GM21723 (cell line): Measurements from ENCODE around the gene CALM1.

ENCODE experiments used
- ATAC-seq: cut with Tn5 transposase; IDR thresholded peaks from one replicate; pipeline ENCODE4 v1.9.1; 2021; ENCODE audit warnings: mild to moderate bottlenecking, moderate library complexity; ENCODE audit not compliant: unreplicated experiment

The CALM1 gene

GRCh38 chr14:90396341-90397339 is at the start of gene CALM1:
Gene CALM1, plus strand, starts transcription at chr14:90397029. Its CDS starts 202 bp downstream, at chr14:90397231.
- ATAC-seq, result peak; percentile 70

GRCh38 chr14:90348270-90348669 is 48.6 kb upstream of the CALM1 start:
- no peak for ATAC-seq

- ATAC-seq, result no peak
Observed at GRCh38 chr14:90349739-90350138, 47.1 kb upstream of the CALM1 start.

GRCh38 chr14:90354551-90355298 is 42.1 kb upstream of the CALM1 start:
- no peak for ATAC-seq

GRCh38 chr14:90355540-90356518 is 41.0 kb upstream of the CALM1 start:
- no peak for ATAC-seq

GRCh38 chr14:90356925-90357324 is 39.9 kb upstream of the CALM1 start:
- no peak for ATAC-seq

GRCh38 chr14:90358359-90358758 is 38.5 kb upstream of the CALM1 start:
- ATAC-seq, result no peak

- no peak for ATAC-seq
Observed at GRCh38 chr14:90361865-90362557, 34.8 kb upstream of the CALM1 start.

GRCh38 chr14:90362558-90362896 is 34.3 kb upstream of the CALM1 start:
- no peak for ATAC-seq

- ATAC-seq, result no peak
Observed at GRCh38 chr14:90368946-90369721, 27.7 kb upstream of the CALM1 start.

- ATAC-seq, result no peak
Observed at GRCh38 chr14:90373887-90374286, 22.9 kb upstream of the CALM1 start.

- no peak for ATAC-seq
Observed at GRCh38 chr14:90374813-90375212, 22.0 kb upstream of the CALM1 start.

- no peak for ATAC-seq
Observed at GRCh38 chr14:90375934-90376333, 20.9 kb upstream of the CALM1 start.

- ATAC-seq, result no peak
Observed at GRCh38 chr14:90378249-90378648, 18.6 kb upstream of the CALM1 start.

- no peak for ATAC-seq
Observed at GRCh38 chr14:90379106-90379505, 17.7 kb upstream of the CALM1 start.

- no peak for ATAC-seq
Observed at GRCh38 chr14:90381011-90381786, 15.6 kb upstream of the CALM1 start.

- no peak for ATAC-seq
Observed at GRCh38 chr14:90381999-90382451, 14.8 kb upstream of the CALM1 start.

- ATAC-seq, result peak; percentile 21
Observed at GRCh38 chr14:90382491-90383125, 14.2 kb upstream of the CALM1 start.
